ENCODE data around the gene SEPTIN1. TPM values are rescaled to one million over a fixed set of nuclear protein-coding genes. Genes with fewer than 3 reads are reported as not detected.

Gene SEPTIN1
- total and polyA plus RNA-seq, 2 of the 13 experiments (the other 11 are each of a cell fraction or from before 2014, with no cell fraction given): 0.18 to 0.67 TPM

- TF ChIP-seq TOPORS (CRISPR knock-in tag; IDR thresholded peaks at IDR 0.05) (peak; percentile 79), KAT7 (CRISPR knock-in tag; IDR thresholded peaks at IDR 0.05; ENCODE audit: borderline replicate concordance) (peak; percentile 78), ZNF549 (CRISPR knock-in tag; IDR thresholded peaks at IDR 0.05) (no peak), CEBPB (IDR thresholded peaks at IDR 0.05; ENCODE audit: borderline replicate concordance, low read depth, low read length) (peak; percentile 32; the same call in 1 of the 2 replicates), E2F2 (CRISPR knock-in tag; IDR thresholded peaks at IDR 0.05; ENCODE audit: borderline replicate concordance) (0 out of 2 replicates have a peak, but pooled peaks have one; percentile 54), REPIN1 (CRISPR knock-in tag; IDR thresholded peaks at IDR 0.05; ENCODE audit: borderline replicate concordance, low read depth) (peak; percentile 82), EED (CRISPR knock-in tag; IDR thresholded peaks at IDR 0.05) (peak; percentile 72), MEIS1 (CRISPR knock-in tag; IDR thresholded peaks at IDR 0.05; ENCODE audit: borderline replicate concordance) (peak; percentile 97; the same call in 1 of the 2 replicates), ZZZ3 (CRISPR knock-in tag; IDR thresholded peaks at IDR 0.05; ENCODE audit: borderline replicate concordance) (no peak; the same call in 1 of the 2 replicates), PHB2 (IDR thresholded peaks at IDR 0.05; ENCODE audit: partially characterized antibody) (no peak), FOXJ3 (CRISPR knock-in tag; IDR thresholded peaks at IDR 0.05; ENCODE audit: borderline replicate concordance) (peak; percentile 12; the same call in 1 of the 2 replicates), CBX1 (IDR thresholded peaks at IDR 0.05; ENCODE audit: low read depth) (peak; percentile 52), XBP1 (CRISPR knock-in tag; IDR thresholded peaks at IDR 0.05) (0 out of 2 replicates have a peak, but pooled peaks have one; percentile 13), TBX3 (IDR thresholded peaks at IDR 0.05; ENCODE audit: borderline replicate concordance) (peak; percentile 75; the same call in 1 of the 2 replicates), PHF20 (CRISPR knock-in tag; IDR thresholded peaks at IDR 0.05) (peak; percentile 91), ZNF670 (CRISPR knock-in tag; IDR thresholded peaks at IDR 0.05; ENCODE audit: borderline replicate concordance) (no peak; the same call in 1 of the 2 replicates)
- TF ChIP-seq, protein P1, sequence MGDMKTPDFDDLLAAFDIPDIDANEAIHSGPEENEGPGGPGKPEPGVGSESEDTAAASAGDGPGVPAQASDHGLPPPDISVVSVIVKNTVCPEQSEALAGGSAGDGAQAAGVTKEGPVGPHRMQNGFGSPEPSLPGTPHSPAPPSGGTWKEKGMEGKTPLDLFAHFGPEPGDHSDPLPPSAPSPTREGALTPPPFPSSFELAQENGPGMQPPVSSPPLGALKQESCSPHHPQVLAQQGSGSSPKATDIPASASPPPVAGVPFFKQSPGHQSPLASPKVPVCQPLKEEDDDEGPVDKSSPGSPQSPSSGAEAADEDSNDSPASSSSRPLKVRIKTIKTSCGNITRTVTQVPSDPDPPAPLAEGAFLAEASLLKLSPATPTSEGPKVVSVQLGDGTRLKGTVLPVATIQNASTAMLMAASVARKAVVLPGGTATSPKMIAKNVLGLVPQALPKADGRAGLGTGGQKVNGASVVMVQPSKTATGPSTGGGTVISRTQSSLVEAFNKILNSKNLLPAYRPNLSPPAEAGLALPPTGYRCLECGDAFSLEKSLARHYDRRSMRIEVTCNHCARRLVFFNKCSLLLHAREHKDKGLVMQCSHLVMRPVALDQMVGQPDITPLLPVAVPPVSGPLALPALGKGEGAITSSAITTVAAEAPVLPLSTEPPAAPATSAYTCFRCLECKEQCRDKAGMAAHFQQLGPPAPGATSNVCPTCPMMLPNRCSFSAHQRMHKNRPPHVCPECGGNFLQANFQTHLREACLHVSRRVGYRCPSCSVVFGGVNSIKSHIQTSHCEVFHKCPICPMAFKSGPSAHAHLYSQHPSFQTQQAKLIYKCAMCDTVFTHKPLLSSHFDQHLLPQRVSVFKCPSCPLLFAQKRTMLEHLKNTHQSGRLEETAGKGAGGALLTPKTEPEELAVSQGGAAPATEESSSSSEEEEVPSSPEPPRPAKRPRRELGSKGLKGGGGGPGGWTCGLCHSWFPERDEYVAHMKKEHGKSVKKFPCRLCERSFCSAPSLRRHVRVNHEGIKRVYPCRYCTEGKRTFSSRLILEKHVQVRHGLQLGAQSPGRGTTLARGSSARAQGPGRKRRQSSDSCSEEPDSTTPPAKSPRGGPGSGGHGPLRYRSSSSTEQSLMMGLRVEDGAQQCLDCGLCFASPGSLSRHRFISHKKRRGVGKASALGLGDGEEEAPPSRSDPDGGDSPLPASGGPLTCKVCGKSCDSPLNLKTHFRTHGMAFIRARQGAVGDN (CRISPR knock-in tag; IDR thresholded peaks at IDR 0.05): peak; percentile 94
- TF ChIP-seq, protein P2, sequence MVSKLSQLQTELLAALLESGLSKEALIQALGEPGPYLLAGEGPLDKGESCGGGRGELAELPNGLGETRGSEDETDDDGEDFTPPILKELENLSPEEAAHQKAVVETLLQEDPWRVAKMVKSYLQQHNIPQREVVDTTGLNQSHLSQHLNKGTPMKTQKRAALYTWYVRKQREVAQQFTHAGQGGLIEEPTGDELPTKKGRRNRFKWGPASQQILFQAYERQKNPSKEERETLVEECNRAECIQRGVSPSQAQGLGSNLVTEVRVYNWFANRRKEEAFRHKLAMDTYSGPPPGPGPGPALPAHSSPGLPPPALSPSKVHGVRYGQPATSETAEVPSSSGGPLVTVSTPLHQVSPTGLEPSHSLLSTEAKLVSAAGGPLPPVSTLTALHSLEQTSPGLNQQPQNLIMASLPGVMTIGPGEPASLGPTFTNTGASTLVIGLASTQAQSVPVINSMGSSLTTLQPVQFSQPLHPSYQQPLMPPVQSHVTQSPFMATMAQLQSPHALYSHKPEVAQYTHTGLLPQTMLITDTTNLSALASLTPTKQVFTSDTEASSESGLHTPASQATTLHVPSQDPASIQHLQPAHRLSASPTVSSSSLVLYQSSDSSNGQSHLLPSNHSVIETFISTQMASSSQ (IDR thresholded peaks at IDR 0.05; ENCODE audit: low read depth): peak; percentile 31; the same call in 1 of the 2 replicates
- TF ChIP-seq, protein P2 (CRISPR knock-in tag; IDR thresholded peaks at IDR 0.05; ENCODE audit: borderline replicate concordance): peak; percentile 68; the same call in 1 of the 2 replicates
Observed at GRCh38 chr16:30355144-30355953, 27.0 kb downstream of the SEPTIN1 start, which contains the start of gene CD2BP2 (continued).
